ENCODE measurements around the gene ARID2.

ARID2 gene

GRCh38 chr12:45878630-45879255 lies 149.2 kb downstream of the ARID2 start:
- DNase-seq, result no peak
- Histone ChIP-seq H3K4me1 (no peaks in the 10 kb centered on the region), H3K4me3 (ENCODE audit: low read depth, low read length) (no peak overlapping the region), H3K36me3 (peaks cover 12% of the 10 kb centered on the region), H3K9me3 (no peaks in the 10 kb centered on the region), H3K27me3 (no peaks in the 10 kb centered on the region)
- no peak for TF ChIP-seq CTCF (IDR thresholded peaks at IDR 0.05; ENCODE audit: low read depth, low read length)

GRCh38 chr12:45879363-45879895 lies 149.9 kb downstream of the ARID2 start:
- Histone ChIP-seq H3K4me3 (ENCODE audit: low read depth, low read length) (no peak overlapping the region), H3K36me3 (peaks cover 6% of the 10 kb centered on the region), H3K9me3 (no peaks in the 10 kb centered on the region), H3K27me3 (no peaks in the 10 kb centered on the region), H3K4me1 (no peaks in the 10 kb centered on the region)
- TF ChIP-seq CTCF (IDR thresholded peaks at IDR 0.05; ENCODE audit: low read depth, low read length), result no peak
- no peak for DNase-seq

- Histone ChIP-seq H3K27me3 (no peaks in the 10 kb centered on the region), H3K9me3 (no peaks in the 10 kb centered on the region), H3K36me3 (peaks cover 11% of the 10 kb centered on the region), H3K4me3 (ENCODE audit: low read depth, low read length) (no peak overlapping the region), H3K4me1 (no peaks in the 10 kb centered on the region)
- DNase-seq, result no peak
- no peak for TF ChIP-seq CTCF (IDR thresholded peaks at IDR 0.05; ENCODE audit: low read depth, low read length)
Measured at GRCh38 chr12:45880533-45880932, 151.0 kb downstream of the ARID2 start.

- Histone ChIP-seq H3K36me3 (peaks cover 12% of the 10 kb centered on the region), H3K9me3 (no peaks in the 10 kb centered on the region), H3K4me1 (no peaks in the 10 kb centered on the region), H3K27me3 (no peaks in the 10 kb centered on the region), H3K4me3 (ENCODE audit: low read depth, low read length) (no peak overlapping the region)
- TF ChIP-seq CTCF (IDR thresholded peaks at IDR 0.05; ENCODE audit: low read depth, low read length), result no peak
- no peak for DNase-seq
Measured at GRCh38 chr12:45883187-45883586, 153.7 kb downstream of the ARID2 start.

GRCh38 chr12:45886685-45887084 lies 157.2 kb downstream of the ARID2 start:
- Histone ChIP-seq H3K9me3 (no peaks in the 10 kb centered on the region), H3K4me1 (no peaks in the 10 kb centered on the region), H3K36me3 (peaks cover 13% of the 10 kb centered on the region), H3K27me3 (no peaks in the 10 kb centered on the region), H3K4me3 (ENCODE audit: low read depth, low read length) (no peak overlapping the region)
- no peak for DNase-seq
- TF ChIP-seq CTCF (IDR thresholded peaks at IDR 0.05; ENCODE audit: low read depth, low read length), result no peak

GRCh38 chr12:45887544-45887943 lies 158.0 kb downstream of the ARID2 start:
- no peak for TF ChIP-seq CTCF (IDR thresholded peaks at IDR 0.05; ENCODE audit: low read depth, low read length)
- DNase-seq, result no peak
- H3K9me3 ChIP-seq, result no peaks in the 10 kb centered on the region
- no peaks in the 10 kb centered on the region for H3K27me3 ChIP-seq
- no peak overlapping the region for H3K4me3 ChIP-seq (ENCODE audit: low read depth, low read length)
- H3K4me1 ChIP-seq, result no peaks in the 10 kb centered on the region
- peaks cover 17% of the 10 kb centered on the region for H3K36me3 ChIP-seq

Measured in BE2C (cell line).